Measurements from ENCODE around the gene RPS14. TPM values are rescaled to one million over a fixed set of nuclear protein-coding genes. Genes with fewer than 3 reads are reported as not detected.

Gene RPS14
- total and polyA plus RNA-seq, 7 donors: 977 to 3,049 (median 1,443) TPM

- DNase-seq (no peak), ATAC-seq (no peak)
- no peaks in the 10 kb centered on the region for H3K9me3 ChIP-seq
- H3K4me1 ChIP-seq: peaks cover 5% of the 10 kb centered on the region
- H3K4me3 ChIP-seq: no peak overlapping the region
- H3K27ac ChIP-seq: peak overlapping the region; percentile 30
- WGBS, 3 donors: 87 to 93% (median 88%) methylated on average over 8 of the region's 8 CpGs
- intact Hi-C loops (cut with DNase I): loop anchor here in 1 of 2 donors (2.0 kb wide), 1 partner anchor 22 kb away; no protein-coding TSS in a partner anchor
- TF ChIP-seq CTCF (IDR thresholded peaks at IDR 0.05): no peak
- peaks cover 0 to 16% of the 10 kb centered on the region in 2 donors for H3K36me3 ChIP-seq (ENCODE audit: insufficient read depth in 1 of 2, low read depth in 1 of 2)
- no peaks in the 10 kb centered on the region for H3K27me3 ChIP-seq (ENCODE audit: insufficient read depth in 3 of 3, low read length in 2 of 3)
Observed at GRCh38 chr5:150408231-150408943, 41.2 kb downstream of the RPS14 start.

DNA sequence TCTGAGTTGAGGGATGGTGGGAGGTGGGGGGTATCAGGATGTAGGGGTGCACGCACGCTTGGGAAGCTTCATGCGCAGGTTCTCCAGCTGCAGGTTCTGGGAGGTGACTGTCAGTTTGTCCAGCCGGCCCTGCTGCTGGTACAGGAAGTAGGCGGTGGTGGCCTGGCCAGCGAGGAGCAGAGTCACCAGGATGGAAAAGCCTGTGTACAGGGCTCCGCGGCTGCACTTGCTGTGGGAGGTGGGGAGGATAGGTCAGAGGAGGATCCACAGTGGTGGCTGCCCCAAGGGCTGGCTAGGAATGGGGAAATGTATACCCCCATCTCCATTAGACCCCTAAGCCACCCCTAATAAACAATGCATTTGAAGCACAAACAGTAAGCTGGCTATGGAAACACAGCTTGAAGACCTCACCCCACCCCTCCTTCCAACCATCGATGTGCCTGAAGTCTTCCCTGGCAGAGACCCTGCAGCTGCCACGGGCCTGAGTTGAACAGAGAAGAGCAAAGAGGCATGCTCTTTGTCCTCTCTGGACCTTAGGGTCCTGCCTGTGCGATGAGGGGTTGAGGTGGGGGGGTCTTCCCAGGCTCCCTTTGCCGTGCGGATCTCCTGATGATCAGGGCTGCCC is 42.3 kb downstream of the RPS14 start:
- no peak for TF ChIP-seq CTCF (IDR thresholded peaks at IDR 0.05)
- 60 to 72% (median 70%) methylated on average over 13 of the region's 13 CpGs for WGBS, 3 donors
- Histone ChIP-seq H3K9me3 (no peaks in the 10 kb centered on the region), H3K27ac (no peak overlapping the region), H3K4me3 (no peak overlapping the region), H3K27me3 (ENCODE audit: insufficient read depth in 3 of 3, low read length in 2 of 3) (no peaks in the 10 kb centered on the region), H3K36me3 (ENCODE audit: insufficient read depth in 1 of 2, low read depth in 1 of 2) (peaks cover 0 to 27% of the 10 kb centered on the region in 2 donors), H3K4me1 (peaks cover 5% of the 10 kb centered on the region)
- DNase-seq (no peak), ATAC-seq (no peak)
- intact Hi-C loops (cut with DNase I): no loop called here

GRCh38 chr5:150406723-150407095 is 42.8 kb downstream of the RPS14 start:
- peaks cover 0 to 27% of the 10 kb centered on the region in 2 donors for H3K36me3 ChIP-seq (ENCODE audit: insufficient read depth in 1 of 2, low read depth in 1 of 2)
- H3K27me3 ChIP-seq (ENCODE audit: insufficient read depth in 3 of 3, low read length in 2 of 3): no peaks in the 10 kb centered on the region
- ATAC-seq (no peak), DNase-seq (no peak)
- TF ChIP-seq CTCF (IDR thresholded peaks at IDR 0.05): no peak
- no peak overlapping the region for H3K4me3 ChIP-seq
- WGBS, 3 donors: 71 to 77% (median 77%) methylated on average over 10 of the region's 10 CpGs
- intact Hi-C loops (cut with DNase I): no loop called here
- H3K9me3 ChIP-seq: no peaks in the 10 kb centered on the region
- H3K27ac ChIP-seq: no peak overlapping the region
- H3K4me1 ChIP-seq: peaks cover 5% of the 10 kb centered on the region

- peaks cover 0 to 30% of the 10 kb centered on the region in 2 donors for H3K36me3 ChIP-seq (ENCODE audit: insufficient read depth in 1 of 2, low read depth in 1 of 2)
- H3K9me3 ChIP-seq: no peaks in the 10 kb centered on the region
- intact Hi-C loops (cut with DNase I): no loop called here
- no peak for ATAC-seq
- 79 to 88% (median 83%) methylated on average over 4 of the region's 4 CpGs for WGBS, 3 donors
- no peak overlapping the region for H3K4me3 ChIP-seq
- no peak for DNase-seq
- H3K27ac ChIP-seq: no peak overlapping the region
- H3K4me1 ChIP-seq: peaks cover 5% of the 10 kb centered on the region
- no peaks in the 10 kb centered on the region for H3K27me3 ChIP-seq (ENCODE audit: insufficient read depth in 3 of 3, low read length in 2 of 3)
- TF ChIP-seq CTCF (IDR thresholded peaks at IDR 0.05): no peak
Observed at GRCh38 chr5:150406103-150406722, 43.3 kb downstream of the RPS14 start.
